PC-3 (cell line): ENCODE results near the gene PCDHB10.
"Not testable (repeated sequence)": the region's sequence is repeated elsewhere in the genome, so short reads cannot be mapped to it uniquely, and the experiment has no call there.

Source experiments
- CTCF ChIP-seq: fragments of 300-600 bp; sonication (generic); conservative IDR thresholded peaks from 2 replicates; pipeline ENCODE4 v1.5.1; 2017; ENCODE audit warnings: antibody characterized with exemption, low read depth, mild to moderate bottlenecking, low read length
- EZH2 ChIP-seq: fragments of 300-600 bp; sonication (generic); IDR thresholded peaks from one replicate; pipeline ENCODE4 v1.6.1; 2017; ENCODE audit warnings: antibody characterized with exemption, mild to moderate bottlenecking, low read length; ENCODE audit not compliant: unreplicated experiment
- EZH2phosphoT487 ChIP-seq: fragments of 300-600 bp; sonication (generic); IDR thresholded peaks from 2 replicates; pipeline ENCODE4 v1.6.1; 2018; ENCODE audit warnings: mild to moderate bottlenecking, antibody characterized with exemption, low read length, borderline replicate concordance

GRCh38 chr5:141152096-141152495 is 40.1 kb upstream of the PCDHB10 start:
- TF ChIP-seq CTCF, EZH2, EZH2phosphoT487: not testable (repeated sequence)
